Measurements from ENCODE around the gene NLRC3.
A peak's percentile ranks its signal among the peaks of the same experiment; 100 is the strongest.
"Not testable (repeated sequence)": the region's sequence is repeated elsewhere in the genome, so short reads cannot be mapped to it uniquely, and the experiment has no call there.

Gene NLRC3

DNA sequence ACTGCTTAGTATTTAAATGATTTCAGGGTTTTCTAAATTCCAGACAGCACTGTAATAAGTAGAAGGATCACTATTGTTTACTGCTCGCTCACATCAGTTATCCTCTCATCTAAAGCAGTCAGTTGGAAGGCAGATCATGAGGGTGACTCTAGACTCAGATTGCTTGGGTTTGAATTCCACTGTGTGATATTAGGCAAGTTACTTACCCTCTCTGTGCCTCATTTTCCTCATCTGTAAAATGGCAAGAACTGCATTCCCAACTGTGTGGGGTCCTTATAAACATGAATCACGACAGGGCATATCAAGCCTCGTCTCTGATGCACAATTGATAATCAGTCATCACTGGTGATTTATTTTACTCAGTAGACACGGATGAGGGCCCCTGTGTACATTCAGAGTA is 61.3 kb downstream of the NLRC3 start:
- Histone ChIP-seq H3K4me3 (ENCODE audit: low read length) (no peak overlapping the region), H3K27me3 (ENCODE audit: control insufficient read depth, insufficient read depth, low read length) (no peaks in the 10 kb centered on the region), H3K36me3 (ENCODE audit: control insufficient read depth, insufficient read depth, low read length) (peaks cover 3% of the 10 kb centered on the region), H3K4me1 (ENCODE audit: control insufficient read depth, insufficient read depth, low read length) (no peaks in the 10 kb centered on the region), H3K9ac (ENCODE audit: low read length) (no peak overlapping the region), H3K9me3 (ENCODE audit: control insufficient read depth, low read length) (no peaks in the 10 kb centered on the region)

DNA sequence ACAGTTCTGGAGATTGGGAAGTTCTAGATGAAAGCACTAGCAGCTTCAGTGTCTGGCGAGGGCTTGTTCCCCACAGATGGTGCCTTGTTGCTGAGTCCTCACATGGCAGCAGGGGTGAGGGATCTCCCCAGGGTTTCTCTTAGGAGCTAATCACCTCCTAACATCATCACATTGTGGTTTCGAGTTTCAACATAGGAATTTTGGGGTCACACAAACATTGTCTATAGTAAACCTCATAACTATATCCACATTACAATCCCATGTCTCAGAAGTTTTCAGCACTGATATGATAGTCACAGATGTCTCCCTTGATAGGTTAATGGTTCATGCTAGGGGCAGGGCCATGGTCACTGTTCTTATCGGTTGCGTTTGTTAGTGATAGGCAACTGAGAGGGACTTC is 62.6 kb downstream of the NLRC3 start:
- peaks cover 3% of the 10 kb centered on the region for H3K36me3 ChIP-seq (ENCODE audit: control insufficient read depth, insufficient read depth, low read length)

DNA sequence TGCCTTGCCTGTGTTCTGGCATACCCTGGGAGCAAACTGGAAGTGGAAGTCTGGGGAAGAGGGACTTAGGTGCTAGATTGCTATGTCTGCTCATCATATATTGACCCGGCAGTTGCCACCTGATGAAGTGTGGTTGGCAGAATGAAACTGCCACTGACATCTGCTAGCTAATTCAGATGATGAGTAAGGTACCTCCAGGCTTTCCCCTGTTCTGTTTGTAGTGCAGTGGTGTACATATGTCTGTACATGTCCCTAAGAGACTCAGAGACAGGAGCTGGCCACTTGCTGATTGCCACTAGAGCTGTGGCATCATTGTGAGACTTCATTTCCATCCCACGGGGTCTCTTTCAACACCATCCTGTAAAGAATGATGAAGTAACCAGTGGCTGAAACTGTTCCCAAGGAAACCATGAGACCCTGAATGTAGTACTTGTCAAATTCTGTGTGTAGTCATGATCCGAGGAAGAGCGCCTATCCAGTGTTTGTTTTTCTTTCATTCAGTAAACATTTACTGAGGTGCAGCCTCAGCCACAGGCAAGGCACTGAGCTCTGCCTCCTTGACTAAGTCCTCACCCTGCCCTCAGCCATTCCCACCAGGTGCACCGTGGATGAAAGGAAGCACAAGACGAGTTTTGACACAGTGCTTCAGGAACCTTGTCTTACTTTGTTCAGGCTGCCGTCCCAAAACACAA is 63.2 kb downstream of the NLRC3 start:
- H3K4me3 ChIP-seq (ENCODE audit: low read length): no peak overlapping the region
- H3K9ac ChIP-seq (ENCODE audit: low read length): no peak overlapping the region
- no peaks in the 10 kb centered on the region for H3K27me3 ChIP-seq (ENCODE audit: control insufficient read depth, insufficient read depth, low read length)
- H3K9me3 ChIP-seq (ENCODE audit: control insufficient read depth, low read length): no peaks in the 10 kb centered on the region
- H3K36me3 ChIP-seq (ENCODE audit: control insufficient read depth, insufficient read depth, low read length): peaks cover 3% of the 10 kb centered on the region
- H3K4me1 ChIP-seq (ENCODE audit: control insufficient read depth, insufficient read depth, low read length): no peaks in the 10 kb centered on the region

More for the DNA sequence above, 62.6 kb downstream of the NLRC3 start:
- Histone ChIP-seq H3K9me3 (ENCODE audit: control insufficient read depth, low read length) (no peaks in the 10 kb centered on the region), H3K4me3 (ENCODE audit: low read length) (no peak overlapping the region), H3K4me1 (ENCODE audit: control insufficient read depth, insufficient read depth, low read length) (no peaks in the 10 kb centered on the region), H3K9ac (ENCODE audit: low read length) (no peak overlapping the region), H3K27me3 (ENCODE audit: control insufficient read depth, insufficient read depth, low read length) (no peaks in the 10 kb centered on the region)

DNA sequence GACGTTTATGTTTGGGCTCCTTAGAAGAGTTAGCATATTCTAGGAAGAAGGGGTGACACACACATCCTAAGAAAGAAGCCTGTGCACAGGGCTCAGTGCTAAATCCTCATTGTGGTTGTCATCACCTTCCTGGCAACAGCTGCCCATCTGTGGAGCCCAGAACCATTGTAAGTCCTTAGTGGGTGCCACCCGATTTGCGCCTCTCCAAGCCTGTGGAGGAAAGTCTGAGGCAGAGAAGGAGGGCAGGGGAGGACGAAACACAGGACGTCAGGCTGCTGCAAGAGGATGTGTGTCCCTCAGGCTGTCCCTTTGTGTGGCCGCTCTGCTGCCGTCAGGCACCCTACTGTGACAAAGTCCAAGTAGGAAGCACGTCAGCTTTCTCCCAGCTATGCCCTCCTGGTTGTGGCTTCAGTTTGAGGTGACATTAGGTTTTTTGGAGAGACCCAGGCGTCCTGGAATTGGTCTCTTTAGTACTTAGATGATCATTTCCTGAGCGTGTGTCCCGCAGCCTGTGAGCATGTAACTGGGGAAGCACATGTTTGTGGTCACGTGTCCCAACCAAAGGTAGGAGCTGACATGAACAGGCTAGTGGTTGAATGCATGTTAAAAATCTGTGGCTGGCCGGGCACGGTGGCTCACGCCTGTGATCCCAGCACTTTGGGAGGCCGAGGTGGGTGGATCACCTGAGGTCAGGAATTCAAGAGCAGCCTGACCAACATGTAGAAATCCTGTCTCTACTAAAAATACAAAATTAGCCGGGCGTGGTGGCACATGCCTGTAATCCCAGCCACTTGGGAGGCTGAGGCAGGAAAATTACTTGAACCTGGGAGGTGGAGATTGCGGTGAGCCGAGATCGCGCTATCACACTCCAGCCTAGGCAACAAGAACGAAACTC is 65.7 kb downstream of the NLRC3 start:
- Histone ChIP-seq H3K4me3 (ENCODE audit: low read length) (no peak overlapping the region), H3K36me3 (ENCODE audit: control insufficient read depth, insufficient read depth, low read length) (peaks cover 3% of the 10 kb centered on the region), H3K9me3 (ENCODE audit: control insufficient read depth, low read length) (no peaks in the 10 kb centered on the region), H3K4me1 (ENCODE audit: control insufficient read depth, insufficient read depth, low read length) (no peaks in the 10 kb centered on the region), H3K9ac (ENCODE audit: low read length) (no peak overlapping the region), H3K27me3 (ENCODE audit: control insufficient read depth, insufficient read depth, low read length) (no peaks in the 10 kb centered on the region)

DNA sequence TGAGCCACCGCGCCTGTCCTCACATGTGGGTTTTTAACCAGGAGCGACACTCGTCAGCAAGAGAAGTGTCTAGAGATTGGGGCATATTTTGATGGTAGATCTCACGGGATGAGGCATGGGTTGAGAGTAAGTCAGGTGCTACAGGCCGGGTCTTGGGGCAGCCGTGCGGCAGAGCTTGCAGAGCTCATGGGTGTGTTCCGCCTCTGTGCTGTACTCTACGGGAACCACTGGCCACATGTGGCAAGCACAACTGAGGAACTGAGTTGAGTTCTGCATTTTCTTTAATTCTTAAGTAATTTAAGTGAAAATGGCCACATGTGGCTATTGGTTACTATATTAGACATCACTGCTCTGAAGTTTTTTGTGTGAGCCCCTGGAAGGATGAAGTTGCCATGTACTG is 66.8 kb downstream of the NLRC3 start:
- H3K4me1 ChIP-seq (ENCODE audit: control insufficient read depth, insufficient read depth, low read length): no peaks in the 10 kb centered on the region
- peaks cover 3% of the 10 kb centered on the region for H3K36me3 ChIP-seq (ENCODE audit: control insufficient read depth, insufficient read depth, low read length)
- H3K9me3 ChIP-seq (ENCODE audit: control insufficient read depth, low read length): no peaks in the 10 kb centered on the region
- no peak overlapping the region for H3K9ac ChIP-seq (ENCODE audit: low read length)
- no peak overlapping the region for H3K4me3 ChIP-seq (ENCODE audit: low read length)
- H3K27me3 ChIP-seq (ENCODE audit: control insufficient read depth, insufficient read depth, low read length): no peaks in the 10 kb centered on the region

DNA sequence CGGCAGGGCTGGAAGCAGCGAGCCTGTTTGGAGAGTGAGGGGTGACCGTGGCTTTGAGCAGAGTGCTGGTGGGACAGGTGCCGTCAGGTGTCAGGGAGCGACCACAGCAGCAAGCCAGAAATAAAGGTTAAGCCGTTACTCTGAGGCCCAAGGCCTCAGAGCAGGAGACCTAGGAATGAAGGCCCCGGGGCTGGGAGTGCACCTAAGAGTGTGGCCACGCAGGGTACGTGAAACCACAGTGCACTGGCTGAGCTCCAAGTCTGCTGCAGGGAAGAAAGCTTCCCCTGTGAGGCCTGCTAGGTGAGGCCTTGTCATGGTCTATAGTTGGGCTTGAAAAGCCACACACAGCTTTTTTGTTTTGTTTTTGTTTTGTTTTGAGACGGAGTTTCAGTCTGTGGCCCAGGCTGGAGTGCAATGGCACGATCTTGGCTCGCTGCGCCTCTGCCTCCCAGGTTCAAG is 67.7 kb downstream of the NLRC3 start:
- no peaks in the 10 kb centered on the region for H3K9me3 ChIP-seq (ENCODE audit: control insufficient read depth, low read length)
- H3K9ac ChIP-seq (ENCODE audit: low read length): no peak overlapping the region
- H3K27me3 ChIP-seq (ENCODE audit: control insufficient read depth, insufficient read depth, low read length): no peaks in the 10 kb centered on the region
- no peak overlapping the region for H3K4me3 ChIP-seq (ENCODE audit: low read length)
- no peaks in the 10 kb centered on the region for H3K4me1 ChIP-seq (ENCODE audit: control insufficient read depth, insufficient read depth, low read length)
- peaks cover 3% of the 10 kb centered on the region for H3K36me3 ChIP-seq (ENCODE audit: control insufficient read depth, insufficient read depth, low read length)

DNA sequence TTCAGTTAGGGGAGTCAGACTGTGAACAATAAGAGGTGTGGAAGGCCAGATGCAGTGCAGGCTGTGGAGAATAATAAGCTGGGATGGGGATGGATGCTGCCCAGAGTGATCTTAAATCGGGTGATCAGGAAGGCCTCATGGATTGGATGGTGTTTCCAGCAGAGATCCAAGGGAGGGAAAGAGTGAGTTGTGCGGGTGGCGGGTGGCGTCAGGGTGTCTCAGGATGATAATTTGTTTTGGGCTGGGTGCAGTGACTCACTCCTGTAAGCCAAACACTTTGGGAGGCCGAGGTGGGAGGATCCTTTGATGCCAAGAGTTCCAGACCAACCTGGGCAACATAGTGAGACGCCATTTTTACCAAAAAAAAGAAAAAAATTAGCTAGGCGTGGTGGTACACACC is 68.5 kb downstream of the NLRC3 start:
- no peaks in the 10 kb centered on the region for H3K4me1 ChIP-seq (ENCODE audit: control insufficient read depth, insufficient read depth, low read length)
- H3K9ac ChIP-seq (ENCODE audit: low read length): no peak overlapping the region
- H3K9me3 ChIP-seq (ENCODE audit: control insufficient read depth, low read length): no peaks in the 10 kb centered on the region
- H3K4me3 ChIP-seq (ENCODE audit: low read length): no peak overlapping the region
- no peaks in the 10 kb centered on the region for H3K27me3 ChIP-seq (ENCODE audit: control insufficient read depth, insufficient read depth, low read length)
- peaks cover 3% of the 10 kb centered on the region for H3K36me3 ChIP-seq (ENCODE audit: control insufficient read depth, insufficient read depth, low read length)

DNA sequence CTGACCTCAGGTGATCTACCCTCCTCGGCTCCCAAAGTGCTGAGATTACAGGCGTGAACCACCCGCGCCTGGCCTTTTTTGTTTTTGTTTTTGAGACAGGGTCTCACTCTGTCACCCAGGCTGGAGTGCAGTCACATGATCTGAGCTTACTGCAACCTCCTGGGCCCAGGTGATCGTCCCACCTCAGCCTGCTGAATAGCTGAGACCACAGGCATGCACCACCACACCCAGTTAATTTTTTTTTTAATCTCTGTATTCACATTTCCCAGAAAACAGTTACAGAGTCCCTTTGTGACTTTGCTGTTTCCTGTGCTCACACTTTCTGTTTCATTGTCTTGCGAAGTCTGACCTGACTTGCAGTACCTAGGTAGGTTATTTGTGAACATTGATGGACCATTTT is 73.7 kb downstream of the NLRC3 start:
- H3K4me1 ChIP-seq (ENCODE audit: control insufficient read depth, insufficient read depth, low read length): peaks cover 6% of the 10 kb centered on the region
- H3K9me3 ChIP-seq (ENCODE audit: control insufficient read depth, low read length): no peaks in the 10 kb centered on the region
- H3K4me3 ChIP-seq (ENCODE audit: low read length): no peak overlapping the region
- H3K27me3 ChIP-seq (ENCODE audit: control insufficient read depth, insufficient read depth, low read length): no peaks in the 10 kb centered on the region
- no peaks in the 10 kb centered on the region for H3K36me3 ChIP-seq (ENCODE audit: control insufficient read depth, insufficient read depth, low read length)
- no peak overlapping the region for H3K9ac ChIP-seq (ENCODE audit: low read length)

DNA sequence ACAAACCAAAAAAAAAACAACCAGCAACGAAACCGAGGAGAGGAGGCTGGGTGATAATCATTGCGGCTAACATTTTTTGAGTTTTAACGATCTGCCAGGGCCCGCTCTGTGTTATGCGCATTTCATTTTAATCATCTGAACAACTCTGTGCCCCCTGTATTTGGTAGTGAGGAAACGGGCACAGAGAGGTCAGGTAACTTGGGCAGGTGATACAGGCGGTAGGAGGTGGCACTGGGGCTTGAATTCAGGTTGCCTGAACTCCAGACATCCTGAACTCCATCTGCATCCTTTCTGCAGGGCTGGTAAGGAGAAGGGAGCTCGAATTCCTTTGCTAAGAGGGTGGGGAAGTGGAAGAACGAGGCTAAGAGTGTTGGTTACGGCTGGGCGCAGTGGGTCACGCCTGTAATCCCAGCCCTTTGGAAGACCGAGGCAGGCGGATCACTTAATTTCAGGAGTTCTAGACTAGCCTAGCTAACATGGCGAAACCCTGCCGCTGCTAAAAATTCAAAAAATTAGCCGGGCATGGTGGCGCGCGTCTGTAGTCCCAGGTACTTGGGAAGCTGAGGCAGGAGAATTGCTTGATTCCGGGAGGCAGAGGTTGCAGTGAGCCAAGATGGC is 75.3 kb downstream of the NLRC3 start:
- H3K4me3 ChIP-seq (ENCODE audit: low read length): peak overlapping the region; percentile 98
- H3K36me3 ChIP-seq (ENCODE audit: control insufficient read depth, insufficient read depth, low read length): no peaks in the 10 kb centered on the region
- H3K9me3 ChIP-seq (ENCODE audit: control insufficient read depth, low read length): no peaks in the 10 kb centered on the region
- peak overlapping the region; percentile 65 for H3K9ac ChIP-seq (ENCODE audit: low read length)
- no peaks in the 10 kb centered on the region for H3K27me3 ChIP-seq (ENCODE audit: control insufficient read depth, insufficient read depth, low read length)
- H3K4me1 ChIP-seq (ENCODE audit: control insufficient read depth, insufficient read depth, low read length): peaks cover 6% of the 10 kb centered on the region

DNA sequence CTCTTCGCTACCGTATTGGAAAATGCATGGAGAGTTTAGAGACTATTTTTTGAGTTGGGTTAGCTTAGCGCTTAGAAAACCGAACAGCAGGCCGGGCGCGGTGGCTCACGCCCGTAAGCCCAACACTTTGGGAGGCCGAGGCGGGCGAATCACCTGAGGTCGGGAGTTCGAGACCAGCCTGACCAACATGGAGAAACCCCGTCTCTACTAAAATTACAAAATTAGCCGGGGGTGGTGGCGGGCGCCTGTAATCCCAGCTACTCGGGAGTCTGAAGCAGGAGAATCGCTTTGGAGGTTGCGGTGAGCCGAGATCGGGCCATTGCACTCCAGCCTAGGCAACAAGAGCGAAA is 75.8 kb downstream of the NLRC3 start:
- H3K4me1 ChIP-seq (ENCODE audit: control insufficient read depth, insufficient read depth, low read length); H3K36me3 ChIP-seq (ENCODE audit: control insufficient read depth, insufficient read depth, low read length); H3K9me3 ChIP-seq (ENCODE audit: control insufficient read depth, low read length); H3K27me3 ChIP-seq (ENCODE audit: control insufficient read depth, insufficient read depth, low read length): not testable (repeated sequence)
- H3K4me3 ChIP-seq (ENCODE audit: low read length): peak overlapping the region; percentile 98
- H3K9ac ChIP-seq (ENCODE audit: low read length): peak overlapping the region; percentile 65

DNA sequence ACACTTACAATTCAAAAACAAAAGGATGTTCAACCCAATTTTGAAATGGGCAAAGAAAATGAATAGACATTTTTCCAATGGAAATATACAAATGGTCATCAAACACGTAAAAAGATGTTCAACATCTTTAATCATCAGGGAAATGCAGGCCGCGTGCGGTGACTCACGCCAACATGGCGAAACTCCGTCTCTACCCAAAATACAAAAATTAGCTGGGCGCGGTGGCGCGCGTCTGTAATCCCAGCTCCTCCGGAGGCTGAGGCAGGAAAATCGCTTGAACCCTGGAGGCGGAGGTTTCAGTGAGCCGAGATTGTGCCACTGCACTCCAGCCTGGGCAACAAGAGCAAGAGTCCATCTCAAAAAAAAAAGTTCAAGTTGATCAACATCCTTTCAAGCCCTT is 78.2 kb downstream of the NLRC3 start:
- no peaks in the 10 kb centered on the region for H3K9me3 ChIP-seq (ENCODE audit: control insufficient read depth, low read length)
- H3K9ac ChIP-seq (ENCODE audit: low read length): no peak overlapping the region
- H3K4me3 ChIP-seq (ENCODE audit: low read length): no peak overlapping the region
- no peaks in the 10 kb centered on the region for H3K36me3 ChIP-seq (ENCODE audit: control insufficient read depth, insufficient read depth, low read length)
- H3K4me1 ChIP-seq (ENCODE audit: control insufficient read depth, insufficient read depth, low read length): peaks cover 6% of the 10 kb centered on the region
- H3K27me3 ChIP-seq (ENCODE audit: control insufficient read depth, insufficient read depth, low read length): no peaks in the 10 kb centered on the region

DNA sequence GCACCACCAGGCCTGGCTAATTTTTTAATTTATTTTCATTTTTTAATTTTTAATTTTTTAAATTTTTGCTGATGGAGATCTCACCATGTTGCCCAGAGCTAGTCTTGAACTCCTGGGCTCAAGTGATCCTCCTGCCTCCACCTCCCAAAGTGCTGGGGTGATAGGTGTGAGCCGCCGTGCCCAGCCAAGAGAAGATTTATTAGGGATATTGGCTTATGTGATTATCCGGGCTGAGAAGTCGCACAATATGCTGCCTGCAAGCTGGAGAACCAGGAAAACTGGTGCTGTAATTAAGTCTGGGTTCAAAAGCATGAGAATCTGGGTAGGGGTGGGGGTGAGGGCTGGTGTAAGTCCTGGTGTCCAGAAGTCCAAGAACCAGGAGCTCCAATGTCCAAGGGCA is 79.4 kb downstream of the NLRC3 start:
- Histone ChIP-seq H3K36me3 (ENCODE audit: control insufficient read depth, insufficient read depth, low read length) (no peaks in the 10 kb centered on the region), H3K9me3 (ENCODE audit: control insufficient read depth, low read length) (no peaks in the 10 kb centered on the region), H3K9ac (ENCODE audit: low read length) (no peak overlapping the region)

More for the DNA sequence above, 79.4 kb downstream of the NLRC3 start:
- H3K4me1 ChIP-seq (ENCODE audit: control insufficient read depth, insufficient read depth, low read length): peaks cover 6% of the 10 kb centered on the region
- no peaks in the 10 kb centered on the region for H3K27me3 ChIP-seq (ENCODE audit: control insufficient read depth, insufficient read depth, low read length)
- no peak overlapping the region for H3K4me3 ChIP-seq (ENCODE audit: low read length)

Data from mucosa of stomach (tissue), 1 donor.